Panc1 (cell line): ENCODE data around the gene RGS6.

Experiments
- POLR2AphosphoS5 ChIP-seq: IDR thresholded peaks from 2 replicates; pipeline ENCODE4 v1.6.1; 2012; ENCODE audit warnings: mild to moderate bottlenecking, low read depth, low read length, moderate library complexity
- TF ChIP-seq, protein P1 (sequence below): fragments of 450-650 bp; IDR thresholded peaks from 2 replicates; pipeline ENCODE4 v1.5.1; 2017; ENCODE audit warnings: mild to moderate bottlenecking

DNA sequence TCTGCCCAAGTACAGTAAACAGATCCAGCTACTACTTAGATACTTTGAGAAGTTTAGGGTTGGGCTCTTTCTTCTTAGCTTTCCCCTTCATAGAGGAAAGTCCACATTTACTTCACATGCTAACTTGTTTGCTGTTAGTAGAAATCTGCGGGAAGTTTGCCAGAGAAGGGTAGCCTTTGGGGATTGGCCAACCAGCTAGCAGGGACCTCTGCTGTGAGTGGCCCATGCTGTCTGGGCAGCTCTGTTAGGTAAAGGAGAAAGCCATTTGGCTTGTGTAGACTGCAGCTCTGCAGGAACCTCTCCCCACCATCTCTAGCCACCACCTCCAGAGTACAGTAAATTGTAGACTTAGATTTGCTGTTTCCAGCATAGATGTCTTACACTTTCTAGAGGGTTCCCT is 193.9 kb downstream of the RGS6 start:
- TF ChIP-seq, protein P1, sequence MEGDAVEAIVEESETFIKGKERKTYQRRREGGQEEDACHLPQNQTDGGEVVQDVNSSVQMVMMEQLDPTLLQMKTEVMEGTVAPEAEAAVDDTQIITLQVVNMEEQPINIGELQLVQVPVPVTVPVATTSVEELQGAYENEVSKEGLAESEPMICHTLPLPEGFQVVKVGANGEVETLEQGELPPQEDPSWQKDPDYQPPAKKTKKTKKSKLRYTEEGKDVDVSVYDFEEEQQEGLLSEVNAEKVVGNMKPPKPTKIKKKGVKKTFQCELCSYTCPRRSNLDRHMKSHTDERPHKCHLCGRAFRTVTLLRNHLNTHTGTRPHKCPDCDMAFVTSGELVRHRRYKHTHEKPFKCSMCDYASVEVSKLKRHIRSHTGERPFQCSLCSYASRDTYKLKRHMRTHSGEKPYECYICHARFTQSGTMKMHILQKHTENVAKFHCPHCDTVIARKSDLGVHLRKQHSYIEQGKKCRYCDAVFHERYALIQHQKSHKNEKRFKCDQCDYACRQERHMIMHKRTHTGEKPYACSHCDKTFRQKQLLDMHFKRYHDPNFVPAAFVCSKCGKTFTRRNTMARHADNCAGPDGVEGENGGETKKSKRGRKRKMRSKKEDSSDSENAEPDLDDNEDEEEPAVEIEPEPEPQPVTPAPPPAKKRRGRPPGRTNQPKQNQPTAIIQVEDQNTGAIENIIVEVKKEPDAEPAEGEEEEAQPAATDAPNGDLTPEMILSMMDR = no peak
- no peak for TF ChIP-seq POLR2AphosphoS5
